IPS-NIHi7 (cell line): ENCODE results near the gene RABEP2.
"Not testable (repeated sequence)": the region's sequence is repeated elsewhere in the genome, so short reads cannot be mapped to it uniquely, and the experiment has no call there.

ENCODE experiments used
- DNase-seq: peaks from one replicate; pipeline ENCODE4 v3.0.0; 2012; ENCODE audit warnings: mixed read lengths; ENCODE audit errors: extremely low spot score

RABEP2 gene

DNA sequence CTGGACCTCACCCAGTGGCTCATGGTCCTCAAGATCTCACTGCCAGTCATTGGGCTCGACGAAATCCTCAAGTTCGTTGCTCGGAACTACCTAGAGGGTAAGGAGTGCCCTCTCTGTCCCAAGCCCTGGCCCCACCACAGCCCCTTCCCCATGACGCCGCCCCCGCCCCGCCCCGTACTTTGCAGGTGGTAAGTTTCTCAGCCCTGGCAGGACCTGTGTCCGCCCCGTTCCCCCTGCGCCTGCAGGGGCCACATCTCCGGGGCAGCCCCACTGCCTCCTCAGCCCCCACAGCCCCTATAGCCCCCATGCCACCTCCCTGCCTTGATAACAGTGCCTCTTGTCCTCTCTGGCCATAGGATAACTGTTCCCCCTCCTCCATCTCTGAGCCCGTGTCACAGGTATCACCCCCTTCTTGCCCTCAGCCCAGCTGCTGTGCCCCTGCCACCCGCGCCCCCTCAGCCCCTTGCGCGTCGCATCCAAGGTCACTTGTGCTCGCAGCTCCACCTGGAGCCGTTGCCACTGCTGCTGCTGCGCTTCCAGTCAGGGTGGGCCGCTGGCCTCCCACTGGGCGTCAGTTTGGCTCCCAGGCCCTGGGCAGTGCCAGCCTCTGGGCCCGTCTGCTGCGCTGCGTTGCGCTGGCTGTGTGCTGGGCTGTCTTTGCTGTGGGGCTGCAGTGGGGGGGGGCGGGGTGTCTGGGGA is 21.5 kb downstream of the RABEP2 start:
- no peak for DNase-seq

GRCh38 chr16:28902909-28903308 is 22.1 kb downstream of the RABEP2 start:
- DNase-seq = no peak

- DNase-seq = no peak
These were observed 23.2 kb downstream of the RABEP2 start for GRCh38 chr16:28901862-28902261.

DNA sequence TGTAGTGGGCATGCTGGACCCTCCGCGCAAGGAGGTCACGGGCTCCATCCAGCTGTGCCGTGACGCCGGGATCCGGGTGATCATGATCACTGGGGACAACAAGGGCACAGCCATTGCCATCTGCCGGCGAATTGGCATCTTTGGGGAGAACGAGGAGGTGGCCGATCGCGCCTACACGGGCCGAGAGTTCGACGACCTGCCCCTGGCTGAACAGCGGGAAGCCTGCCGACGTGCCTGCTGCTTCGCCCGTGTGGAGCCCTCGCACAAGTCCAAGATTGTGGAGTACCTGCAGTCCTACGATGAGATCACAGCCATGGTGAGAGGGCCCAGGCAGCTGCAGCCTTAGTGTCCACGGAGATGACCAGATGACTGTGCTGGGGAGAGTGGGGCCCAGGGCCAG is 24.4 kb downstream of the RABEP2 start:
- no peak for DNase-seq

DNA sequence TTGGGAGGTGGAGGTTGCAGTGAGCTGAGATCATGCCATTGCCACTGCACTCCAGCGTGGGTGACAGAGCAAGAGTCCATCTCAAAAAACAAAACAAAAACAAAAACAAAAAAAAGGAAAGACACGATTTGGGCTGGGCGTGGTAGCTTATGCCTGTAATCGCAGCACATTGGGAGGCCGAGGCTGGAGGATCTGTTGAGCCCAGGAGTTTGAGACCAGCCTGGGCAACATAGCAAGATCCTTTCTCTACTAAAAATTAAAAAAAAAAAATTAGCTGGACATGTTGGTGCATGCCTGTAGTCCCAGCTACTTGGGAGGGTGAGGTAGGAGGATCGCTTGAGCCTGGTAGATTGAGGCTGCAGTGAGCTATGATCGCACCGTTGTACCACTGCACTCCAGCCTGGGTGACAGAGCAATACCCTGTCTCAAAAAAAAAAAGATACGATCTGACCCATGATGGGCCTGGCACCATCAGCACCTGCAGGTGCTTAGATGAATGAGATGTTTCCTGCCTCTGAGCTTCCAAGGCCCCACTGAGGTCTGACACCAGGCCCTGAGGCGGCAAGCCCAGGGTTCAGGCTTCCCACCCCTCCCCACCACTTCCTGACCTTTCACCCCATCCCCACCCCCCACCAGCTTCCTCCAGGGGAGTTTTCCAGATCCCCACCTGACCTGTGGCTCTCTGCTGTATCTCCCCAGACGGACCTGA is 25.0 kb downstream of the RABEP2 start:
- DNase-seq = no peak

DNA sequence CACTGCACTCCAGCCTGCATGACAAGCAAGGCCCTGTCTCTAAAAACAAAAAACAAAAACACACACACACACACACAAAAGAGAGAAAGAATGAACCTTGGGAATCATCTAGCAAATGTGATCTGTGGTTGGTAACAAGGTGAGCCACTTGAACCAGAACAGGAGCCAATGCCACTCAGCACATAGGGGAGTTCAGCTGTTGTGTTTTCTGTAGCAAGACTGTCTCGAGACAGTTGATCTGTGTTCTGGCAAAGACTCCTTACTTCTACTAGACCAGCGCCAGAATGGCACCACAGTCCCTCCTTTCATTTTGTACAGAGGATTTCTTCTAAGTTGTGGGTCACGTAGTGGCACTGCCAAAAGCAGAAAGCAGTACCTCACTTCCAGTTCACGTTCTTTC is 26.1 kb downstream of the RABEP2 start:
- no peak for DNase-seq

DNA sequence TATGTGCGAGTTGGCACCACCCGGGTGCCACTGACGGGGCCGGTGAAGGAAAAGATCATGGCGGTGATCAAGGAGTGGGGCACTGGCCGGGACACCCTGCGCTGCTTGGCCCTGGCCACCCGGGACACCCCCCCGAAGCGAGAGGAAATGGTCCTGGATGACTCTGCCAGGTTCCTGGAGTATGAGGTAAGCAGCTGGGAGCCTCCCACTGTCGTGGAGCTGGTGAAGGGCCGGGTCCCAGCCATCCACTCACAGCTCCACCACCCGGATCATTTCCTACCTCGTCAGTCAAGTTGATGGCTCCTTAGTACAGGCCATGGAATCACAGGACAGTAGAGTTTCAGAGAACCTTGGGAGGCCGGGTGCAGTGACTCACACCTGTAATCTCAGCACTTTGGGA is 26.8 kb downstream of the RABEP2 start:
- no peak for DNase-seq

DNA sequence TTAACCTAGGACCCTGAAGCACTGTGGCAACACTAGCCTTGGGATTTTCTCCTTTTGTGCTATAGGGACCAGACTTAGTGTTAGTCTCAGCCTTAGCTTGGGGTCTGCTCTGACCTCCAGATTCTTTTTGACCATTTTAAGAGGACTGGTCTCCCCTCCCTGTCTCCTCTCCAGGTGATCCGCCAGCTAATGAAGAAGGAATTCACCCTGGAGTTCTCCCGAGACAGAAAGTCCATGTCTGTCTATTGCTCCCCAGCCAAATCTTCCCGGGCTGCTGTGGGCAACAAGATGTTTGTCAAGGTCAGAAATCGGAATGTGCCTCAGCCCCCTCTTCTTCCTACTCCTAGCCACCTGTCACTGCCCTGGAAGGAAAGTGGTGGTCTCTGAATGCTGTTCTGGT is 27.2 kb downstream of the RABEP2 start:
- DNase-seq = no peak

DNA sequence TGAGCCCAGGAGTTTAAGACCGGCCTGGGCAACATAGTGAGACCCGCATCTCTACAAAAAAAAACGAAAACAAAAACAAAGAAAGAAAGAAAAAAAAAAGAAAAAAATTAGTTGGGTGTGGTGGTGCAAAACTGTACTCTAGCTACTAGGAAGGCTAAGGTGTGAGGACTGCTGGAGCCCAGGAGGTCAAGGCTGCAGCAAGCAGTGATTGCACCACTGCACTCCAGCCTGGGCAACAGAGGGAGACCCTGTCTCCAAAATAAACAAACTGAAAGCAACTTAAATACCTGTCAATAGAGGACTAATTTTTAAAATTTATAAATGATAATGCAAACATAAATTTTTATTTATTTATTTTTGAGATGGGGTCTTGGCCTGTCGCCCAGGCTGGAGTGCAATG is 29.4 kb downstream of the RABEP2 start:
- DNase-seq = no peak

DNA sequence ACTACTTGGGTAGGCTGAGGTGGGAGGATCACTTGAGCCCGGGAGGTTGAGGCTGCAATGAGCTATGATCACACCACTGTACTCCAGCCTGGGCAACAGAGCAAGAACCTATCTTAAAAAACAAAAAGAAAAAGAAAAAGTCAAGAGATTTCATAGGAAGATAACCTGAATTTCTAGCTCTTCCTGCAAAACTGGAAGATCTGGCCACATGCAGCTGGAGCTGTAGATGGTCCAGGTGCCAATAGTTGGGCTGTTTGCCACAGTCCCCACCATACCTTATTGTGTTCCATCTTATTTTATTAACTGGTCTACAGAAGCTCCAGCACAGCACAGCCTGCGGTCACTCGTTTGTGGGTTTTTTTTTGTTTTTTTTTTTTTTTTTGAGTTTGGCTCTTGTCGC is 31.7 kb downstream of the RABEP2 start:
- no peak for DNase-seq

GRCh38 chr16:28891964-28892890 is 32.8 kb downstream of the RABEP2 start:
- no peak for DNase-seq

DNA sequence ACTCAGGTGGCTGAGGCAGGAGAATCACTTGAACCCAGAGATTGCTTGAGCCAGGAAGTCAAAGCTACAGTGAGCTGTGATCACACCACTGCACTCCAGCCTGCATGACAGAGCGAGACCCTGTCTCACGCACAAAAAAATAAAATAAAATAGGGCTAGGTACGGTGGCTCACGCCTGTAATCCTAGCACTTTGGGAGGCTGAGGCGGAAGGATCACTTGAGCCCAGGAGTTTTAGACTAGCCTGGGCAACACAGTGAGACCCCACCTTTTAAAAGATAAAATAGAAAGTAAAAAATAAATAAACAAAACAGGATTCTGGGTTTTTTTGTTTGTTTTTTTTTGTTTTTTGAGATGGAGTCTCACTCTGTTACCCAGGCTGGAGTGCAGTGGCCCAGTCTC is 34.7 kb downstream of the RABEP2 start:
- DNase-seq = not testable (repeated sequence)

- DNase-seq = no peak
These were observed 38.1 kb downstream of the RABEP2 start for GRCh38 chr16:28886945-28887344.

DNA sequence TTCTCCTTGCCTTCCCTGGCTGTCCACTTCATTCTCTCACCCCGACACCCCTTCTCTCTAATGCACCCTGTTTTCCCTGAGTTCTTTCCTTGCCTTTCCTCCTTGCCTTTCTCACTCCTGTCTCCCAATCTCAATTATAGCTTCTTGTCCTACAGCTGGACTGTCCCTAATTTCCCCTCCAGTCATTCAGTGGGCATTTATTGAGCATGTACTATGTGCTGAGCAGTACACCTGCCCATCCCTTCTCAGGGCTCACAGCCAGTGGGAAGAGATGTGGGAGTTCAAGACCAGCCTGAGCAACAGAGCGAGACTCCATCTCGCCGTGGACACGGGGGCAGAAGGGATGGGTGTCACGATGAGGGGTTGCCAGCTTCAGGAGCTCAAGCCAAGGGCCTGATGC is 41.0 kb downstream of the RABEP2 start:
- no peak for DNase-seq

DNA sequence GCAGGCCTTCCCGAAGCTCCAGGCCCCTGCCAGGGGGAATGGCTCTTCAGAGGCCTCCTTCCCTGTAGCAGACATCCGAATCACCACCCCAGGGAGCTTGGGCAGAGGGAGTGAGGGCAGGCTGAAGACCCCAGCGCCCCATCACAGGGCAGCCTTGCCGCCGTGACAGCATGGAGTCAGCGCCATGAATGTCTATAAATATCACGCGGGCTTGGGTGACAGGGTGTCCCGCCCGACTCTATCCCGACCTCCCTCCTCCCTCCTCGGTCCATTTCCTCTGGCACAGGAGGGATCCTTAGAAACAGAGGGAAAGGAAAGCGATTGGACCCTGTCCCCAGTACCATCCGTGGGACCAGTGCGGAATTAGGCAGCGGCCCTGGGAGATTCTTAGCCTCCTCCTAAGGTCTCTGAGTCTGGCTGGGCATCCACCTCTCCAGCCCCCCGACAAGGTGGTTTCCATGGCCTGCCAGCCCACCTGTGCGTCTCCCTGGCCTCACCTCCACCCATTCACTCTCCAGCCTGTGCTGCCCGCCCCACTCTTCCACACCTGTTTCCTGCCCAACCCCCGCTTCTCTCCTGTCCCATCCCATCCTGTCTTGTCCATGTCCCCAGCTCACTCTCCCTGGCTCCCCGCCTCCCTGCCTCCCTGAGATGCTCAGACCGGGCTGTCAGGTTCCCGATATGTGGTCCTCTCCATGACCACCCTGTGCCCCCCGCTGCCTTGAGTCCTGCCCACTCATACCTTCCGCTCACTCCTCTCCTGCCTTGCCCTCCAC is 41.6 kb downstream of the RABEP2 start:
- DNase-seq = no peak

GRCh38 chr16:28882551-28883160 is 42.4 kb downstream of the RABEP2 start:
- peak; percentile 63 for DNase-seq

- DNase-seq = not testable (repeated sequence)
These were observed 43.5 kb downstream of the RABEP2 start for GRCh38 chr16:28881565-28881964.

- no peak for DNase-seq
These were observed 44.1 kb downstream of the RABEP2 start for GRCh38 chr16:28880955-28881354.

DNA sequence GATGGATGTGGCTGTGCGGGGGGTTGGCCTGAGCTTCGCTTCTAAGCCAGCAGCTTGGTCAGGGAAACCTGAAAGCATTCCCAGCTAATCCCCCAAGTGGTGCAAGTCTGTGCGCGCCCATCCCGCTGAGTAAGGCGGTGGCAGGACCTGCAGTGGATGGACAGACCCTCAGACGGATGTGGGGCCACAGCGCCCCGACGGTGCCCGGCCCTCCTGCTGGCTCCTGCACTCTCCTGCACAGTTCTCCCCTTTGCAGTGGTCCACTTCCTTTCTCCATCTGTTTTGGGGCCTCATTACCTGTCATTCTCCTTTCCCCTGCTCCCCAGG is 44.5 kb downstream of the RABEP2 start:
- DNase-seq = no peak

GRCh38 chr16:28879841-28880588 is 45.0 kb downstream of the RABEP2 start:
- peak; percentile 99 for DNase-seq
